Stimulated activated naive B cell treated with anti-CD40 and anti-IgM and Interleukin-4, amounts not matched to agents 10 μg/mL and 1 μg/mL and 100 μg/mL, for 72 hours (primary cell): ENCODE measurements around the gene PIMREG.
A peak's percentile ranks its signal among the peaks of the same experiment; 100 is the strongest.

ENCODE experiments used
- ATAC-seq, 2 donors: fragments of 150-1000 bp; cut with Tn5 transposase; replicated peaks; 2 replicates each; pipeline ENCODE4 v1.10.0; 2021; ENCODE audit warnings: moderate library complexity in 1 of 2
- DNase-seq: peaks from one replicate; pipeline ENCODE4 v3.0.0; 2021
- H3K27ac Mint-ChIP-seq: one replicate; pipeline ENCODE4 v1.8.0; 2022; ENCODE audit warnings: mild to moderate bottlenecking, mixed read lengths
- H3K27me3 Mint-ChIP-seq, 2 donors: one replicate each; pipeline ENCODE4 v1.8.0; 2022; ENCODE audit warnings: mixed read lengths in 2 of 2
- H3K36me3 Mint-ChIP-seq, 2 donors: one replicate each; pipeline ENCODE4 v1.8.0; 2022; ENCODE audit warnings: mixed read lengths in 2 of 2, mild to moderate bottlenecking in 1 of 2
- H3K4me1 Mint-ChIP-seq, 2 donors: one replicate each; pipeline ENCODE4 v1.8.0; 2022; ENCODE audit warnings: mixed read lengths in 2 of 2, mild to moderate bottlenecking in 1 of 2
- H3K4me3 Mint-ChIP-seq, 2 donors: one replicate each; pipeline ENCODE4 v1.8.0; 2022; ENCODE audit warnings: mild to moderate bottlenecking in 2 of 2, mixed read lengths in 2 of 2, moderate library complexity in 1 of 2
- H3K9me3 Mint-ChIP-seq, 2 donors: one replicate each; pipeline ENCODE4 v1.8.0; 2022; ENCODE audit warnings: mixed read lengths in 2 of 2, mild to moderate bottlenecking in 1 of 2

PIMREG gene

GRCh38 chr17:6487251-6488007, 43.2 kb downstream of the PIMREG start:
- no peaks in the 10 kb centered on the region for H3K9me3 Mint-ChIP-seq
- H3K27ac Mint-ChIP-seq: no peak overlapping the region

DNA sequence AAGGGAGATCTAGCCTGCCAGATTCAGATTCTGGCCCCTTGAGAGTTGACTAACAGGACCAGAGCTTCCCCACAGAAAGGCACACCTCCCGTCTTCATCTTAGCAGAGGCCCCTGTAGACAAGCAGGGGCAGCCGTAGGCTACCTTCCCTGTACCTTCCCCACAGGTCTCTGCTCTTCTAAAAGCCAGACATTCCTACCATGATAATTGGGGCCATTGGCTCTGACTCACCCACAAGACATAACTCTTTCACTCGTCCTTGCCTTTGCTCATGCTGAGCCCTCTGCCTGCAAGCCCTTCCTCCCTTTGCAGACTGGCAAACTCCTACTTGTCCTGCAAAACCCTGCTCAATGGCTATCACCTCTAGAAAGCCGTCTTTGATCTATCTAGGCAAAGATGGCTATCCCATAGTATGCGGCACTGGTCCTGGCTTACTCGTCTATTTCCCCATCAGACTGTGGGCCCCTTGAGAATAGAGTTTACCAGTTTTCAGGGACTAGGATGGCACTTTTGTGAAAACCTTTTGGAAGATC, 43.8 kb downstream of the PIMREG start:
- Mint-ChIP-seq H3K4me1 (no peaks in the 10 kb centered on the region), H3K27me3 (peaks cover 27 to 35% of the 10 kb centered on the region in 2 donors), H3K27ac (no peak overlapping the region), H3K9me3 (no peaks in the 10 kb centered on the region), H3K4me3 (no peak overlapping the region), H3K36me3 (no peaks in the 10 kb centered on the region)
- DNase-seq (no peak), ATAC-seq (no peak)

More at GRCh38 chr17:6487251-6488007, 43.2 kb downstream of the PIMREG start:
- Mint-ChIP-seq H3K4me1 (no peaks in the 10 kb centered on the region), H3K36me3 (no peaks in the 10 kb centered on the region), H3K4me3 (no peak overlapping the region), H3K27me3 (peaks cover 27 to 32% of the 10 kb centered on the region in 2 donors)
- no peak for DNase-seq
- no peak for ATAC-seq

DNA sequence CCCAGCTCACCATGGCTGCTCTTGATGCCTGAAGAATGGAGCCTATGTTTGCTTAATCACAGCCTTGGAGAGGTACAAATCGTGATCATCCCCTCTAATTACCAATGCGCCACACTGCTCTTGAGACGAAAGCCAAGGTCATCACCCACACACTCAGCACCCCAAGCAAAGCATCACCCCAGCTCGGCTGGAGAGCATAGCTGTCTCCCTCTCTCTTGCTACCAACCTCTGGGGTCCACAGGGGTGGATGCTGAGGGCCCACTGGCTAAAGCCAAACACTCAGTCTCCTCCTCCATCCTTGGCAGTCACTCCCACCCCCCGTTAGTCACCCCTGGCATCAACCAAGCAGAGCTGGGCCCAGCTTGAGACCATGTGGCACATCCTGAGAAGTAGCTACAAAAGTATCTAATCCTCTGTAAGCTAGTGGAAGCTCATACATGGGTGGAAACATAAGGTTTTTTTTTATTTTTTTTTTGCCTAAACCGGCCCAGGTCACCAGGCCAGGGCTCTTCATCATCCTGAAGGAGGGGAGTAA, 44.8 kb downstream of the PIMREG start:
- Mint-ChIP-seq H3K9me3 (no peaks in the 10 kb centered on the region), H3K27me3 (peaks cover 30 to 39% of the 10 kb centered on the region in 2 donors)

GRCh38 chr17:6491071-6491700, 46.9 kb downstream of the PIMREG start:
- Mint-ChIP-seq H3K27ac (no peak overlapping the region), H3K36me3 (no peaks in the 10 kb centered on the region), H3K4me1 (peaks cover 10% of the 10 kb centered on the region in 2 donors), H3K9me3 (no peaks in the 10 kb centered on the region), H3K27me3 (peaks cover 36 to 56% of the 10 kb centered on the region in 2 donors), H3K4me3 (no peak overlapping the region)
- ATAC-seq (no peak), DNase-seq (no peak)

More for the DNA sequence above, 44.8 kb downstream of the PIMREG start:
- H3K36me3 Mint-ChIP-seq: no peaks in the 10 kb centered on the region
- no peak overlapping the region for H3K4me3 Mint-ChIP-seq
- no peak for DNase-seq
- ATAC-seq: no peak
- H3K4me1 Mint-ChIP-seq: no peaks in the 10 kb centered on the region
- no peak overlapping the region for H3K27ac Mint-ChIP-seq

DNA sequence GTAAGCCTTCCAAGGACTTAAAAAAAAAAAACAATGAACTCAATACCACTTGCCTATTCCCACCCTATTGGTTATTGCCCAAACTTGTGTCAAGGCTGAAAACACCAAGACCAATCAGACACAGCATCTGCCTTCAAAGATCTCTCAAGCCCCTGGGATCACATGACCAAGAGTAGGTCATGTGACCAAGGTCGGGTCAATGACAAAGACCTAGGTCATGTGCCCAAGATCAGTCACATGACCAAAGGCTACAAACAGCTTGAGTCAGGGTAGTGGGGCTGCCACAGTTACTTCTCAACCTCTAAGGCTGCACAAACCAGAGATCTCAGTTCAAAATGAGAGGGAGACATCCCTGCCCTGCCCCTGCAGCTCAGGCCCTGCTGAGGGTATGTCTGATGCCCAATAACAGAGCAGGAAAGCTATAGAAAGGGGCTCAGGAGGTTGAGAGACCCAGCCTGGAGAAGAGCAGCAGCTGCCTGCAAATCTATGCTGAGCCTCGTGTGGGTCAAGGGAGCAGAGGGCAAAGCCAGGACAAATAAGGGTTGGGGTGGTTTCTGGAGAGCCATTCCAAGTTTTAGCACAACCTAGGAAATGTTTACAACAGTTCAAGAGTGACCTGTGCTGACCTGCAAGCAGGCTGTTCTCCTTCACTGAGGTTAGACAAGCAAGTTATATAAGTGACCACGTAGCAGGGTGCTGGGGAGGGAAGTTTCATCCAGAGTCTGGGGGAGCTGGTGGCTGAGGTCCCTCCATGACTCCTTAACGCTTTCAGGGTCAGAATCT, 48.8 kb downstream of the PIMREG start:
- Mint-ChIP-seq H3K27me3 (peaks cover 36 to 72% of the 10 kb centered on the region in 2 donors), H3K9me3 (no peaks in the 10 kb centered on the region), H3K4me3 (no peak overlapping the region), H3K4me1 (peaks cover 22 to 28% of the 10 kb centered on the region in 2 donors), H3K27ac (no peak overlapping the region), H3K36me3 (no peaks in the 10 kb centered on the region)
- DNase-seq: no peak
- no peak for ATAC-seq

DNA sequence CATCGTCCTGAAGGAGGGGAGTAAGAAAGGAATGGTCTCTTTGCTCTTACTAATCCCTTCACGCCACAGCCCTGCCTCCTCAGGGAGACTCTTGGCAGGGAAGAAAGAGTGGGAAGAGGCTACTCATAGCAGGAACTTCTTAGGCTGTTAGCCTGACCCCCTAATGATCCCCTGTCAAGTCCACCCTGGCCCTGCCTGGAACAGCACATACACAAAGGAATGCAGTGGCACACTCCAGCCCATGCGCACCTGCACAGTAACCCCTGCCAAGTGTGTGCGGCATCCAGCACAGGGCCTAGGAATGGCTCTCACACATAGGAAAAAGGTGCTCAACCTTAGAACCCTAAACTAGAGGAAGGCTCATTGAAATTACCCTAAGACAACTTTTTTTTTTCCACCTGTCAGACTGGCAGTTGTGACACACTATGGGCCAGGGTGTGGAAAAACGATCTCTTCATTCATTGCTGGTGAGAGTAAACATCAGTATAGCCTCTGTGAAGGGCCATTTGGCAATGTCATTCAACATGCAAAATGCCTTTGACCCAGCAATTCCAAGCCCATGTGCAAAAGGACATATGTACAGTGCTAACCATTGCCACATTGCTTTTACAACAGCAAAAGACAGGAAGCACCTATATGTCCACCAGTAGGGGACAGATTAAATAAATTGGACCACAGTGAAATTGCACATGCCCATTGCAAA, 50.1 kb downstream of the PIMREG start:
- H3K9me3 Mint-ChIP-seq: no peaks in the 10 kb centered on the region

GRCh38 chr17:6495450-6496115, 51.3 kb downstream of the PIMREG start:
- DNase-seq (no peak), ATAC-seq (peak; percentile 6 to 30)
- H3K27me3 Mint-ChIP-seq: peaks cover 22 to 55% of the 10 kb centered on the region in 2 donors
- H3K4me1 Mint-ChIP-seq: peaks cover 22 to 28% of the 10 kb centered on the region in 2 donors
- H3K4me3 Mint-ChIP-seq: peak overlapping the region in 1 of 2 donors; percentile 60
- H3K27ac Mint-ChIP-seq: no peak overlapping the region
- no peaks in the 10 kb centered on the region for H3K9me3 Mint-ChIP-seq
- no peaks in the 10 kb centered on the region for H3K36me3 Mint-ChIP-seq

More for the DNA sequence above, 50.1 kb downstream of the PIMREG start:
- no peak for DNase-seq
- no peak for ATAC-seq
- no peak overlapping the region for H3K27ac Mint-ChIP-seq
- peaks cover 22 to 28% of the 10 kb centered on the region in 2 donors for H3K4me1 Mint-ChIP-seq
- no peaks in the 10 kb centered on the region for H3K36me3 Mint-ChIP-seq
- no peak overlapping the region for H3K4me3 Mint-ChIP-seq
- peaks cover 25 to 65% of the 10 kb centered on the region in 2 donors for H3K27me3 Mint-ChIP-seq

DNA sequence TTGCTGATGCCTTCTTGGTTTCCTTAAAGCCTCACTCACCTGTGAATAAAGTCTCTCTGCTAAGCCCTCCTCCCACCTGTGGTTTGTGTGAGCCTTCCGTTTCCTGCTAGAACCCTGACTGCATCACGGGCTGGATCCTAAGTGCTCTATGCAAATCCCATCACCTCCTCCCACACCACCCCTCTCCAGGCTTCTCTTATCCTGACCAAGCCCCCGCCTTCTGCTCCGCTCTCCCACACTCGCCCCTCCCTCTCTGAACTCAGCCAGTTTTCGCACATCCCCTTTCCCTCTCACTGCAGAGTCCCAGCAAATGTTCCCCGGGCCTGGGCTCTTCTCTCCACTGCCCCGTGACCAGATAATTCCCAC, 51.8 kb downstream of the PIMREG start:
- DNase-seq: no peak
- ATAC-seq: peak; percentile 60 to 64
- peak overlapping the region; percentile 30 to 60 for H3K4me3 Mint-ChIP-seq
- no peaks in the 10 kb centered on the region for H3K36me3 Mint-ChIP-seq
- H3K9me3 Mint-ChIP-seq: no peaks in the 10 kb centered on the region
- H3K27ac Mint-ChIP-seq: no peak overlapping the region
- peaks cover 22 to 28% of the 10 kb centered on the region in 2 donors for H3K4me1 Mint-ChIP-seq
- H3K27me3 Mint-ChIP-seq: peaks cover 22 to 54% of the 10 kb centered on the region in 2 donors

GRCh38 chr17:6496640-6497441, 52.6 kb downstream of the PIMREG start:
- DNase-seq: no peak

DNA sequence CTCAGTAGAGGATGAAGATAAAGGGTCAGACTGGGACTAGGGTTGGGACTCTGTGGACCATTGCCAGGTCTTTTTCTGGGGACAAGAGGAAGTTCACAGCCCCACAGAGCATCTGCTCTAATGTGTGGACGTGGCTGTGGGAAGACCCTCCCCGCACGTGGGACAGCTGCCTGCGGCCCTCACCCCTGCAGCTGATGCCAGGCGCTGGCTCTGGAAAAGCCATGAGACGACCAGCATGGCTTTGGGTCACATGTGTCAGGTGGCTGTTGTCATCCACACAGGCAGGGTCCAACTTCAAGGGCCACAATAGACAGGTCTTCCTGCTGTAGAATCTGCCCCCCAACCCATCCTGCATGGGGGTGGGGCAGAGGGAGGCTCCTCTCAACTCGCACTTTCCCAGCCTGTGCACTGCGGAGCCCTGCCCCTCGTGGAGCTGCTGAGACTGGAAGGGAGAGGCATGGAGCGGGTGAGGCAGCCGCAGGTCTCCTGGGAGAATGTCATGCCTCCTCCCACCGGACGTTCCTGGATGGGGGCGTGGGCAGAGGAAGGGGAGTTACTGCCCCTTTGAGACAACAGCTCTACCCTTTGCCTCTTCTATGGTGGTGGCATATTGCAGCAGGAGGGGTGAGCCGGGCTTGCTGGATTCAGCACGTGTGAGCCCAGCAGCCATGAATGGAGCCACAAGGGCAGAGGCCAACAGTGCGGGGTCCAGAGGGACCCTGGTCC, 53.4 kb downstream of the PIMREG start:
- Mint-ChIP-seq H3K4me1 (peaks cover 22 to 28% of the 10 kb centered on the region in 2 donors), H3K27me3 (peaks cover 22 to 54% of the 10 kb centered on the region in 2 donors), H3K9me3 (no peaks in the 10 kb centered on the region), H3K27ac (peak overlapping the region; percentile 37), H3K36me3 (no peaks in the 10 kb centered on the region), H3K4me3 (no peak overlapping the region)
- no peak for DNase-seq
- no peak for ATAC-seq

More at GRCh38 chr17:6496640-6497441, 52.6 kb downstream of the PIMREG start:
- H3K9me3 Mint-ChIP-seq: no peaks in the 10 kb centered on the region
- no peaks in the 10 kb centered on the region for H3K36me3 Mint-ChIP-seq
- peak overlapping the region; percentile 30 to 60 for H3K4me3 Mint-ChIP-seq
- peaks cover 22 to 54% of the 10 kb centered on the region in 2 donors for H3K27me3 Mint-ChIP-seq
- peak overlapping the region; percentile 37 for H3K27ac Mint-ChIP-seq
- peak; percentile 64 to 76 for ATAC-seq
- peaks cover 22 to 28% of the 10 kb centered on the region in 2 donors for H3K4me1 Mint-ChIP-seq

- H3K4me1 Mint-ChIP-seq: peaks cover 22 to 28% of the 10 kb centered on the region in 2 donors
- ATAC-seq: no peak
- no peaks in the 10 kb centered on the region for H3K36me3 Mint-ChIP-seq
- H3K27ac Mint-ChIP-seq: no peak overlapping the region
- no peaks in the 10 kb centered on the region for H3K9me3 Mint-ChIP-seq
- DNase-seq: no peak
- H3K27me3 Mint-ChIP-seq: peaks cover 22 to 48% of the 10 kb centered on the region in 2 donors
- no peak overlapping the region for H3K4me3 Mint-ChIP-seq
Observed at GRCh38 chr17:6498356-6498755, 54.1 kb downstream of the PIMREG start.
